IMR-90 (cell line): ENCODE measurements around the gene TMEM184B.

ENCODE experiments used
- CEBPB ChIP-seq: IDR thresholded peaks from 2 replicates; pipeline ENCODE4 v1.6.1; 2012; ENCODE audit warnings: low read depth, low read length, improper control_type of control experiment
- CTCF ChIP-seq: conservative IDR thresholded peaks from 2 replicates; pipeline ENCODE4 v1.5.1; 2012; ENCODE audit warnings: mild to moderate bottlenecking, low read depth, low read length, improper control_type of control experiment
- MAFK ChIP-seq: IDR thresholded peaks from 2 replicates; pipeline ENCODE4 v1.6.1; 2012; ENCODE audit warnings: low read depth, low read length, improper control_type of control experiment
- MXI1 ChIP-seq: IDR thresholded peaks from 2 replicates; pipeline ENCODE4 v1.6.1; 2012; ENCODE audit warnings: low read depth, mild to moderate bottlenecking, low read length, moderate library complexity, borderline replicate concordance
- POLR2A ChIP-seq: IDR thresholded peaks from 2 replicates; pipeline ENCODE4 v1.6.1; 2012; ENCODE audit warnings: mild to moderate bottlenecking, low read depth, low read length
- RAD21 ChIP-seq: IDR thresholded peaks from 2 replicates; pipeline ENCODE4 v1.6.1; 2012; ENCODE audit warnings: low read length, improper control_type of control experiment
- RCOR1 ChIP-seq: IDR thresholded peaks from 2 replicates; pipeline ENCODE4 v1.6.1; 2012; ENCODE audit warnings: mild to moderate bottlenecking, low read length, improper control_type of control experiment; ENCODE audit not compliant: insufficient replicate concordance
- RFX5 ChIP-seq: IDR thresholded peaks from 2 replicates; pipeline ENCODE4 v1.8.0; 2012; ENCODE audit warnings: low read depth, mild to moderate bottlenecking, low read length, moderate library complexity
- SMC3 ChIP-seq: fragments of 150-350 bp; IDR thresholded peaks from 2 replicates; pipeline ENCODE4 v1.6.1; 2016; ENCODE audit warnings: low read depth, mild to moderate bottlenecking, antibody characterized with exemption, low read length, moderate library complexity
- TF ChIP-seq, protein P1 (sequence below): fragments of 150-350 bp; IDR thresholded peaks from 2 replicates; pipeline ENCODE4 v1.6.1; 2017; ENCODE audit warnings: mild to moderate bottlenecking, antibody characterized with exemption, low read length, low read depth
- TF ChIP-seq, protein P2 (sequence below): fragments of 150-350 bp; IDR thresholded peaks from 2 replicates; pipeline ENCODE4 v1.6.1; 2016; ENCODE audit warnings: low read depth, mild to moderate bottlenecking, low read length, moderate library complexity, borderline replicate concordance

- TF ChIP-seq CTCF (no peak), RAD21 (no peak), POLR2A (peak; percentile 53; the same call in 1 of the 2 replicates), CEBPB (no peak), MXI1 (no peak), MAFK (no peak), RCOR1 (no peak), SMC3 (no peak), RFX5 (no peak)
- TF ChIP-seq, protein P1, sequence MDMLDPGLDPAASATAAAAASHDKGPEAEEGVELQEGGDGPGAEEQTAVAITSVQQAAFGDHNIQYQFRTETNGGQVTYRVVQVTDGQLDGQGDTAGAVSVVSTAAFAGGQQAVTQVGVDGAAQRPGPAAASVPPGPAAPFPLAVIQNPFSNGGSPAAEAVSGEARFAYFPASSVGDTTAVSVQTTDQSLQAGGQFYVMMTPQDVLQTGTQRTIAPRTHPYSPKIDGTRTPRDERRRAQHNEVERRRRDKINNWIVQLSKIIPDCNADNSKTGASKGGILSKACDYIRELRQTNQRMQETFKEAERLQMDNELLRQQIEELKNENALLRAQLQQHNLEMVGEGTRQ, result no peak
- TF ChIP-seq, protein P2, sequence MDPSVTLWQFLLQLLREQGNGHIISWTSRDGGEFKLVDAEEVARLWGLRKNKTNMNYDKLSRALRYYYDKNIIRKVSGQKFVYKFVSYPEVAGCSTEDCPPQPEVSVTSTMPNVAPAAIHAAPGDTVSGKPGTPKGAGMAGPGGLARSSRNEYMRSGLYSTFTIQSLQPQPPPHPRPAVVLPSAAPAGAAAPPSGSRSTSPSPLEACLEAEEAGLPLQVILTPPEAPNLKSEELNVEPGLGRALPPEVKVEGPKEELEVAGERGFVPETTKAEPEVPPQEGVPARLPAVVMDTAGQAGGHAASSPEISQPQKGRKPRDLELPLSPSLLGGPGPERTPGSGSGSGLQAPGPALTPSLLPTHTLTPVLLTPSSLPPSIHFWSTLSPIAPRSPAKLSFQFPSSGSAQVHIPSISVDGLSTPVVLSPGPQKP, result no peak
Measured at GRCh38 chr22:38317122-38317994, 44.5 kb upstream of the TMEM184B start, which contains the start of gene CSNK1E.
